Osteoblast (primary cell): Measurements from ENCODE around the gene LIPM. TPM values are rescaled to one million over a fixed set of nuclear protein-coding genes. Genes with fewer than 3 reads are reported as not detected.

Experiments used
- DNase-seq: peaks from one replicate; pipeline ENCODE4 v3.0.0; 2011; ENCODE audit warnings: low spot score, mixed read lengths; ENCODE audit not compliant: insufficient read length; ENCODE audit errors: missing footprints
- H2AFZ ChIP-seq: 2 replicates; pipeline ENCODE4 v1.6.0; 2011; ENCODE audit warnings: mild to moderate bottlenecking, low read length
- H3K27ac ChIP-seq: 2 replicates; pipeline ENCODE4 v1.5.1; 2011; ENCODE audit warnings: mild to moderate bottlenecking, low read depth, low read length, moderate library complexity
- H3K27me3 ChIP-seq: 2 replicates; pipeline ENCODE4 v1.6.0; 2012; ENCODE audit warnings: mild to moderate bottlenecking, control low read depth, inconsistent platforms, low read length, moderate library complexity; ENCODE audit not compliant: insufficient read depth
- H3K36me3 ChIP-seq: 2 replicates; pipeline ENCODE4 v1.5.1; 2011; ENCODE audit warnings: mild to moderate bottlenecking, low read length, control low read depth, moderate library complexity; ENCODE audit not compliant: insufficient read depth
- H3K4me1 ChIP-seq: 2 replicates; pipeline ENCODE4 v1.5.1; 2011; ENCODE audit warnings: mild to moderate bottlenecking, low read length, control low read depth, moderate library complexity; ENCODE audit not compliant: insufficient read depth
- H3K4me2 ChIP-seq: 2 replicates; pipeline ENCODE4 v1.6.0; 2011; ENCODE audit warnings: mild to moderate bottlenecking, low read length; ENCODE audit not compliant: insufficient read depth
- H3K4me3 ChIP-seq: fragments of 200-600 bp; sonication (generic); 3 replicates; pipeline ENCODE4 v1.5.1; 2012; ENCODE audit warnings: mild to moderate bottlenecking, low read length, inconsistent platforms; ENCODE audit not compliant: insufficient read depth
- H3K79me2 ChIP-seq: 2 replicates; pipeline ENCODE4 v1.6.0; 2012; ENCODE audit warnings: mild to moderate bottlenecking, low read length, control low read depth, inconsistent platforms; ENCODE audit not compliant: insufficient read depth
- H3K9me3 ChIP-seq: 2 replicates; pipeline ENCODE4 v1.5.1; 2011; ENCODE audit warnings: low read depth, low read length, control low read depth
- H4K20me1 ChIP-seq: 2 replicates; pipeline ENCODE4 v1.6.0; 2012; ENCODE audit warnings: mild to moderate bottlenecking, low read length, control low read depth; ENCODE audit not compliant: insufficient read depth
- total RNA-seq: library from RNA; depleted of rRNA; stranded (reverse); fragments of >200 nt; gene quantifications from 2 replicates; pipeline ENCODE4 v1.2.3, GENCODE V29; 2012
- TF ChIP-seq, protein P1 (sequence below): IDR thresholded peaks from 2 replicates; pipeline ENCODE4 v1.5.1; 2011; ENCODE audit warnings: mild to moderate bottlenecking, low read depth, low read length, moderate library complexity; ENCODE audit errors: extremely low read depth

Gene LIPM
- total RNA-seq, 1 donor, result not detected

DNA sequence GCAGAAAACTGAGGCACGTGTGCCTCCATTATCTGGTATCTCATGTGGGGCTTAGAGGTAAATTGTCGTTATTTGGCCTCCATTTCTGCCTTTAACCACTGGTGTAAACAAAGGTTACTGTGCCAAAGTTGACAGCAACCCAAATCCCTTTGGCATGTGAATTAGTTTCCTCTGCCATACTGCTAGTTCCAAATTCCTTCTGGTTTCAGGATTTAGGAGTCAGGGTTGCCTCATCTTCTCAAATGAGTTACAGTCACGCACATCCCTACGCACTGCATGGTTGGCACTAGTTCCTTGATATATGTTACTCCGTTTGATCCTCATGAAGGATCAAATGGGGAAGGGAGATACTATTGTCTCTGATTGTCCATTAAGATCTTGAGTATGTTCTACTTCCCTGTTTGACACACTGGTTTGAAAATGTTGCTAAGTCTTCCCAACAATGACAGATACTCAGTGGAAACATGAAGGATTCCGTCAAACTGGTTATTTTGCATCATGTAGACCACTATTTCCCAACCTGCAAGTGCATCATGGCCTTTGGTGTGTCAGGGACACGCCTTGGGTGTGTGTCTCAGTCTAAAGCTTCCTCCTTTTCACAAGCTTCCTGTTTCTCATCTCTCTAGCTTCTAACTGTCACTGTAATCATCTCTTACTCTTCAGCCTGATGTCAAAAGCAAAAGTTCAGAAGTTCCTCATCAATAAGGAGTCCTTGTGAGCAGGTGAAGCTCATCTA is 43.0 kb upstream of the LIPM start, which contains the start of gene LIPN:
TSS of gene LIPN (plus strand) at position 655 of the 736 bp plus-strand sequence. CDS start 1,386 bp downstream, outside the sequence.
- Histone ChIP-seq H3K4me3 (no peak within 1 kb of the TSS), H3K79me2 (no peaks in the 10 kb centered on the region), H4K20me1 (no peaks in the 10 kb centered on the region), H3K9me3 (no peaks in the 10 kb centered on the region), H3K27me3 (no peaks in the 10 kb centered on the region), H3K27ac (no peak within 1 kb of the TSS), H2AFZ (no peak within 1 kb of the TSS), H3K36me3 (no peaks in the 10 kb centered on the region), H3K4me1 (peaks cover 2% of the 10 kb centered on the region), H3K4me2 (no peak within 1 kb of the TSS)
- no peak for DNase-seq
- TF ChIP-seq, protein P1, sequence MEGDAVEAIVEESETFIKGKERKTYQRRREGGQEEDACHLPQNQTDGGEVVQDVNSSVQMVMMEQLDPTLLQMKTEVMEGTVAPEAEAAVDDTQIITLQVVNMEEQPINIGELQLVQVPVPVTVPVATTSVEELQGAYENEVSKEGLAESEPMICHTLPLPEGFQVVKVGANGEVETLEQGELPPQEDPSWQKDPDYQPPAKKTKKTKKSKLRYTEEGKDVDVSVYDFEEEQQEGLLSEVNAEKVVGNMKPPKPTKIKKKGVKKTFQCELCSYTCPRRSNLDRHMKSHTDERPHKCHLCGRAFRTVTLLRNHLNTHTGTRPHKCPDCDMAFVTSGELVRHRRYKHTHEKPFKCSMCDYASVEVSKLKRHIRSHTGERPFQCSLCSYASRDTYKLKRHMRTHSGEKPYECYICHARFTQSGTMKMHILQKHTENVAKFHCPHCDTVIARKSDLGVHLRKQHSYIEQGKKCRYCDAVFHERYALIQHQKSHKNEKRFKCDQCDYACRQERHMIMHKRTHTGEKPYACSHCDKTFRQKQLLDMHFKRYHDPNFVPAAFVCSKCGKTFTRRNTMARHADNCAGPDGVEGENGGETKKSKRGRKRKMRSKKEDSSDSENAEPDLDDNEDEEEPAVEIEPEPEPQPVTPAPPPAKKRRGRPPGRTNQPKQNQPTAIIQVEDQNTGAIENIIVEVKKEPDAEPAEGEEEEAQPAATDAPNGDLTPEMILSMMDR, result no peak

DNA sequence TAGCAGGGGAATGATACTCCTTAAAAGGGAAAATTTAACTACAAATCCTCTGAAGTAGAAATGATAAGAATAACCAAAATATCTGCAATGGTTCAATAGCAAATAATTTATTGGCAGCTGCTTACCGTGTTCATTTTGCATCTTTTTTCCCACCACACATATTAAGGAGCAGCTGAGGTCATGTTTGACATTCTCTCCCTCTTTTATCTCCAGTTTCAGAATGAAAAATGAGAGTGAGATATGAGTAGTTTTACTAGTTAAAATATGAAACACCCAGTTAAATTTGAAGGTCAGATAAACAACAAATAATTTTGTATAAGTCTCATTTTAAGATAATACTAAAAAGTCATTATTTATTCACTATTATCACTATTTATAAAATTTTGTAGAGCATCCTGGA is 39.6 kb upstream of the LIPM start:
- no peak for DNase-seq
- Histone ChIP-seq H3K9me3 (no peaks in the 10 kb centered on the region), H3K27me3 (no peaks in the 10 kb centered on the region), H3K4me3 (no peak overlapping the region), H4K20me1 (no peaks in the 10 kb centered on the region), H3K79me2 (no peaks in the 10 kb centered on the region), H3K4me1 (peaks cover 1% of the 10 kb centered on the region), H2AFZ (no peak overlapping the region), H3K27ac (no peak overlapping the region), H3K4me2 (no peak overlapping the region), H3K36me3 (no peaks in the 10 kb centered on the region)
- TF ChIP-seq, protein P1, result no peak

DNA sequence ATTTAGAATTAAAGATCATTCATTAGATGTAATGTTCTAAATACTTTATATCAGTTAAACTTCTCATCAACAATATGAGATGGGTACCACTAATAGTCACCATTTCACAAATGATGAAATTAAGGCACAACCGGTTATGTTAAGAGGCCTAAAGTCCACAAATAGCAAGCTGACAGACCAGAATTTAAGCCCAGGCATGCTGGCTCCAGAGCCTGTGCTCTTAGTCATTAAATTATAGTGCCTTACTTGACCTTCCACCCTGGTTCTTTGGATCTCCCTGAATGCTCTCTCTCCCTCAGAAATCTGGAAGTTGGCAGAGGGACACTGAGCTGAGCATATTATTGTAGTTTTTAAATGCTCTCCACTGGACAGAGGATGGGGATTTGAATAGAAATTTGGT is 39.1 kb upstream of the LIPM start:
- TF ChIP-seq, protein P1, result no peak
- no peaks in the 10 kb centered on the region for H3K27me3 ChIP-seq
- no peak for DNase-seq
- no peak overlapping the region for H3K4me3 ChIP-seq
- H3K4me2 ChIP-seq, result no peak overlapping the region
- H3K27ac ChIP-seq, result no peak overlapping the region
- no peaks in the 10 kb centered on the region for H4K20me1 ChIP-seq
- H3K36me3 ChIP-seq, result no peaks in the 10 kb centered on the region
- no peaks in the 10 kb centered on the region for H3K79me2 ChIP-seq
- H3K4me1 ChIP-seq, result peaks cover 4% of the 10 kb centered on the region
- no peaks in the 10 kb centered on the region for H3K9me3 ChIP-seq
- no peak overlapping the region for H2AFZ ChIP-seq

DNA sequence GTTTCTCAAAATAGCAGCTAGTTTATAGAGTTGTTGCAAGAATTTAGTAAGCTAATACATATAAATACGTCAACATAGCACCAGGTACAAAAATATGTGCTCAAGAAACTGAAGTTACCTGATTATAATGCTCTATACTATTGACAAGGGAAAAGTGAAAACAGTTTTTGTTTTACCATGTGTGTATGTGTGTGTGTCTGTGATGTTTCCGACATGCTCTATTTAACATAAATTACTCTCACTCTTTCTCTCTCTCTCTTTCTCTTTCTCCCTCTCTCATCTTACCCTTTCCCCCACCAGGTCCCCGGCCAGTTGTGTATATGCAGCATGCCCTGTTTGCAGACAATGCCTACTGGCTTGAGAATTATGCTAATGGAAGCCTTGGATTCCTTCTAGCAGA is 38.4 kb upstream of the LIPM start:
- H3K4me3 ChIP-seq, result no peak overlapping the region
- peaks cover 4% of the 10 kb centered on the region for H3K4me1 ChIP-seq
- H3K27ac ChIP-seq, result no peak overlapping the region
- H3K4me2 ChIP-seq, result no peak overlapping the region
- no peaks in the 10 kb centered on the region for H3K36me3 ChIP-seq
- H3K79me2 ChIP-seq, result no peaks in the 10 kb centered on the region
- no peaks in the 10 kb centered on the region for H3K9me3 ChIP-seq
- TF ChIP-seq, protein P1, result no peak
- DNase-seq, result no peak
- no peaks in the 10 kb centered on the region for H3K27me3 ChIP-seq
- H4K20me1 ChIP-seq, result no peaks in the 10 kb centered on the region
- H2AFZ ChIP-seq, result no peak overlapping the region
